Nucleus accumbens (tissue), 56 donors: ENCODE results near the gene USP25.
A peak's percentile ranks its signal among the peaks of the same experiment; 100 is the strongest.

Source experiments
- DNase-seq, 56 donors: peaks; one replicate each; lab custom pipeline; 2025; lab: John Stamatoyannopoulos, UW

Gene USP25

GRCh38 chr21:15729674-15730483 is at the start of gene USP25:
Gene USP25 (plus strand): TSS chr21:15729982. CDS start chr21:15730394, 412 bp downstream.
- DNase-seq = peak in 55 of 56 donors; percentile 24 to 94 (median 84)

- no peak for DNase-seq
Measured at GRCh38 chr21:15682186-15682895, 47.4 kb upstream of the USP25 start.

- DNase-seq = no peak
Measured at GRCh38 chr21:15682977-15683376, 46.8 kb upstream of the USP25 start.

- DNase-seq = no peak
Measured at GRCh38 chr21:15686506-15686905, 43.3 kb upstream of the USP25 start.

GRCh38 chr21:15687208-15687607 is 42.6 kb upstream of the USP25 start:
- no peak for DNase-seq

- no peak for DNase-seq
Measured at GRCh38 chr21:15688016-15688415, 41.8 kb upstream of the USP25 start.

DNA sequence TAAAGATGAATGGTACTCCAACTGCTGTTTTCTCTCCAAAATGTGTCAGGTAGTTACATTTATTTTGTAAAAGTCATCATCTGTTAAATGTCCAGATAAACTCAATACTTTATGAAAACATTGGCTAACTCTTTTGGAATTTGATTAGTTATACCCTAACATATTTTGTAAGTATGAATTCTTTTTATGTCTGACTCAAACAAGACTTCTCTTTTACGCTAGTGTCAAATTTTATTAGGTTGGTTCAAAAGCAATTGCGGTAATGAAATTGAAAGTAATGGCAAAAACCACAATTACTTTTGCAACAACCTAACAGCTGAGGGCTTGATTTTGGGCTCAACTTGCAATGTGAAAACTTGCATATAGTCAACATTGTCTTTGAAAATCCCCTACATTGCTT is 41.0 kb upstream of the USP25 start:
- DNase-seq = no peak

DNA sequence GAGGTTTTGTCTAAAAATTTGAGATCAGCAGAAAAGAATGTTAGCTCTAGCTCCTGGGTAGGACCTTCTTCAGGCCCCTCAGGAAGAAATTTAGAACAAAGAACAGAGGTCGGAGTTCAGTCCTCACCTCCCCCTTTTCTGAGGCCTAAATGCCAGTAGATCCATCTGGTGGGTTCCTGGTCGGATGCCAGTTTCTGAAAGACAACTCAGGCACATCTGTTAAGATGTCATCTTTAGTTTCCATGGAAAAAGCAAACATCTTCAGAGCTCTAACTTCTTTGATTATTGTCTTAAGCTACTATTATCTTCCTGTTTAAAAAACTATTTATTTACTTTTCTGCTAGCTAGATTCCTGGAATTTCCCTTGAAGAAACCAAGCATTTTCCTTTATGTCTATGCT is 37.1 kb upstream of the USP25 start:
- no peak for DNase-seq

- no peak for DNase-seq
Measured at GRCh38 chr21:15695241-15695640, 34.5 kb upstream of the USP25 start.

DNA sequence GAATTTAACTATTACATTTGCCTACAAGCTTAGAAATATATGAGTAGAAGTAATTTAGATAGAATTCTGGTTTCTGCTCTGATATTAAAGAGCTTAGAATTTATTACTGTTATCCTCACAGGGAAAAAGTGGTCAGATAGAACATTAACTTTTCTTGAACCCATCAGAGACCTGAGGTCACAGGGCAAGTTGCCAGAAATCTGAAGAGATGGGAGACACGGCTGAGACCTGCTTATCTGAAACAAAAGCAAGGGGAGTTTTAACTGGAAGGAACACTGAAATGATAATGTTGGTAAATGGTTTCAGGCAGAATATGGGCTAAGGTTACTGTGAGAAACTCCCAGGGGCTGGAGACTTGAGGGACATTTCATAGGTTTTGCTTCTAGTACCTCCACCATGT is 28.0 kb upstream of the USP25 start:
- DNase-seq = no peak

GRCh38 chr21:15703932-15704331 is 25.9 kb upstream of the USP25 start:
- DNase-seq = no peak

- no peak for DNase-seq
Measured at GRCh38 chr21:15706696-15707095, 23.1 kb upstream of the USP25 start.

DNA sequence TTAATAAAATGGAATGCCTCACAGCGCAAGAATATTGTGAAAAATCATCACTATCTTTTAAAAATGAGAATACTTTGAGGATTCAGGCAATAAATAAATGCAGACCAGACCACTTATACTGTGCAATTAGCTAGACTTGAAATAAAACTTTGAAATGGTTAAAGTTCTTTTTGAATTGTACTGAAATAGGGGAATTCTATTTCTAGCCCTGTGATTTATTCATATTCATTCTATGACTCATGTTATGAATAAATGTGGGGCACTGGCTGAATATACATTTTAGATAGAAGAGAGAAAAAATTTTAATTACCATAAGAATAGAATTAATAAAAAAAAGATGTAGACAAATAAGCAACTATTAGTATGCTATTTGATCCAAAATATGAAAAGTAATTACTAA is 16.4 kb upstream of the USP25 start:
- DNase-seq = no peak

DNA sequence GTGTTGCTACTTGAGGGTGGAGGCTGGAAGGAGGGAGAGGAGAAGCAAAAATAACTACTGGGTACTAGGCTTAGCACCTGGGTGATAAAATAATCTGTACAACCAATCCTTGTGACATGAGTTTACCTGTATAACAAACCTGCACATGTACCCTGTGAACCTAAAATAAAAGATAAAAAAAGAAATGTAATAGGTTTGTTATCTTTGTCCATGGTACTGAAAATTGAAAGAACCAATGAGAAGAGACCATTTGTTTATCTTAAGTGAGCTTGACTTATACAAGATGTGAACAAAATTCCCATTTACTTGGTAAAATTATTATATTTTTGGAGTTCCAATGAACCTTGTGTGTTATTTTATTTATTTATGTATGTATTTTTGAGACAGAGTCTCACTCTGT is 11.1 kb upstream of the USP25 start:
- DNase-seq = no peak

DNA sequence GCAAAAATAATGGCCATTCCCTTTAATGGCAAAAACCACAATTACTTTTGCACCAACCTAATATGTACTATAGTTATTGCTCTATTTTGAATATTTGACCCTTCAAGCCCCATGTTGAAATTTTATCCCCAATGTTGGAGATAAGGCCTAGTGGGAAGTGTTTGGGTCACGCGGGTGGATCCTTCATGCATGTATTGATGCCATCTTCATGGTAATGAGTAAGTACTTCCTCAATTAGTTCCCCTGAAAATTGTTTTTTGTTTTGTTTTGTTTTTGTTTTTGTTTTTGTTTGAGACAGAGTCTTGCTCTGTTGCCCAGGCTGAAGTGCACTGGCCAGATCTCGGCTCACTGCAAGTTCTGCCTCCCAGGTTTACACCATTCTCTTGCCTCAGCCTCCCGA is 9.8 kb upstream of the USP25 start:
- DNase-seq = no peak

- no peak for DNase-seq
Measured at GRCh38 chr21:15722591-15723324, 7.0 kb upstream of the USP25 start.

- no peak for DNase-seq
Measured at GRCh38 chr21:15725949-15726348, 3.8 kb upstream of the USP25 start.

GRCh38 chr21:15728046-15728445 is 1.7 kb upstream of the USP25 start:
- DNase-seq = no peak

GRCh38 chr21:15729346-15729673 is 472 bp upstream of the USP25 start:
- DNase-seq = no peak

DNA sequence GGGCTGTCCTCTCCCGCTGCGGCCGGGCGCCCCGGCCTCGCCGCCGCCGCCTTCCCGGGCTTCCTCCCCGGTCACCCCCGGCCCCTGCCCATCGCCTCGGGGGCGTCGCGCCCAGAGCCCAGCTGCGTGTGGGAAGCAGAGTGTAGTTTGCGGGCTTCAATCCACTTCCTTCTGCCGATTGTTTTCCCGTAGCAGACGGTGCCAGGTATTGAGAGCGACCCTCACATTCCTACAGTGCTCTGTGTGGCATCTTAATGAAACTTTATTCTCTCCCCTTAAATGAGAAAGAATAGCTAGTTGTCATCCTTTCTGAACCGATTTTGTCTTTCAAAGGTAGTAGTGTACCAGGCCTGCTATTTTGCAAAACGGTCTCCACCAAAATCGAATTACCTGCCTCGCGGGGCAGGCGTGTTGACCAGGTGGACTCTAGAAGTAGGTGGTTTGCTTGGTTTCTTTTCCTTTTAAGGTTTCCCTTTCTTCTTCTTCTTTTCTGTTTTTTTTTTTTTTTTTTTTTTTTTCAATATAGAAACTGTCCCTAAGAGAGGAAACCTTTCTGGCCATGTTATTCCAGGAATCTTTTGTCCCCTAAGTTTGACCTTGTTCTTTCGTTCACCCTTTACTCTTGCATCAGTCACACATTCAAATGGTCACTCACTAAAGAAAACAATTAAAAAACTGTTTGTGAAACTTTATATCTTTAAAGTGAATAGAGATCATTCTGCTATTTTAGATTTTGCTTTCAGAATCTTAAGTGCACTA is 881 bp downstream of the USP25 start:
- peak in 14 of 56 donors; percentile 11 to 60 (median 47) for DNase-seq

DNA sequence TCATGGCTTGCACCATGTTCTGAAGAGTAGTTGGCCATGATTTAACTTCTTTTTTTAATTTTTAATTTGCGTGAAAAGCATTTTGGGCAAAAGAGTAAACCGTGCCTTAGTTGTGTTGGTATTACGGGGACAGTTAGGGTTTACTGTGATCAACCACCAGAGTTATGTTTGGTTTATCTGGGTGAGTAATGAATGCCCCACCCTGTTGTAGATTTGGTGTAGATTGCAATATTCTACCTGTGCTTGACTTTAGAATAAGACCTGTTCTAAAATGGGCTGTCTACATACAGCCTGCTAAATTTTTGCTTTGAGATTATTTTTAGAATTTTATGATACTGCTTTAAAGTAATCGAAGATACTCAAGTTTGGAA is 1.4 kb downstream of the USP25 start:
- DNase-seq = no peak
